Right ventricle myocardium inferior (tissue), 1 donor: ENCODE results near the gene ADAMTSL5. TPM values are rescaled to one million over a fixed set of nuclear protein-coding genes. Genes with fewer than 3 reads are reported as not detected.
"Not testable (repeated sequence)": the region's sequence is repeated elsewhere in the genome, so short reads cannot be mapped to it uniquely, and the experiment has no call there.

Source experiments
- ATAC-seq: fragments of 200-7000 bp; cut with Tn5 transposase; one replicate; pipeline ENCODE4 v1.9.1; 2020; ENCODE audit warnings: mild to moderate bottlenecking, moderate library complexity
- DNase-seq: peaks from one replicate; pipeline ENCODE4 v3.0.0; 2021; ENCODE audit errors: missing footprints
- intact Hi-C: fragments of 100-400 bp; cut with DNase I; formaldehyde crosslinking; loops from one replicate; pipeline ENCODE4 v1.11.0; 2022
- total RNA-seq: library from RNA; stranded (reverse); fragmentation: NEBNext Ultra II Directional; extraction: Animal tissue kit (Norgen Biotek cat#: 25700); gene quantifications from one replicate; pipeline ENCODE4 v1.2.1, GENCODE V29; 2021
- donor health status: DM: no; HTN: yes; CAD: no; lungs with severe emphysema.

ADAMTSL5 gene
- total RNA-seq, 1 donor from 2014 or later, result 22.9 TPM

DNA sequence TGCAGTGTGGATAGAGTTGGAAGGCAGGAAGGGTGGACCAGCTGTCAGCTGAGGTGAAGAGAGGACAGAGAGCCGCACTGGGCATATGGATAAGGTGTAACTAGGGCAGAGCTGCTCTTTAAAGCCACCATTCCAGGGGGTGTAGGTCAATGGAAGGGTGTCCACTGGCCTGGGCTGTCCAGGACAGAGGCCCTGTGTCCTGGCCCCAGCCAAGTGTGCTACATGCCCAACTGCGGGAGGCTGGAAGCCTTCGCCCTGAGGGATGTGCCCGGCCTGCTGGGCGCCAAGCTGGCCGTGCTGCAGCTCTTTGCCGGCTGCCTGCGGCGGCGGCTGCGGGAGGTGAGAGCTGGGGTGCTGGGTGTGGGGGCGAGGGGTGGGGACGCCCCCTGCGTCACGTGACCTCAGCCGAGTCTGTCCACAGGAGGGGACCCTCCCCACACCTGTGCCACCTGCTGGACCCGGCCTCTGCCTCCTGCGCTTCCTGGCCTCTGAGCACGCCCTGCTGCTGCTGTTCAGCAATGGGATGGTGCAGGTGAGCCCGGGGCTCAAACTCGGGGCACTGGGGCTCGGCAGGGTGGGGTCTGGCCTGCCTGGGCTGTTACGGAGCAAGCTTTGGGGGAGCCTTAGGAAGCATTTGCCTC, 20.8 kb upstream of the ADAMTSL5 start:
- no peak for DNase-seq
- intact Hi-C loops, result no loop called here
- ATAC-seq, result no peak

DNA sequence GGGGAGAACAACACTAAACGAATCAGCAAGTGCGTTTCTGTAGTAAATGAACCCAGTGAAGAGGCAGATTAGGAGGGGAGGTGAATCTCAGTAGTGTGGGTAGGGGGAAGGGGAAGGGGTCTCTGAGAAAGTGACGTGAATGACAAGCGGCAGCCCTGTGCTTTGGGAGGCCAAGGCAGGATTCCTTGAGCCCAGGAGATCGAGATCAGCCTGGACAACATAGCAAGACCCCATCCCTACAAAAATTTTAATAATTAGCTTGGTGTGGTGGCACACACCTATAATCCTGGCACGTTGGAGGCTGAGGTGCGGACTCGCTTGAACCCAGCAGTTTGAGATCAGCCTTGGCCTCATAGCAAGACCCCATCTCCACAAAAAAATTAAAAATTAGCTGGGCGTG, 19.2 kb upstream of the ADAMTSL5 start:
- no peak for ATAC-seq
- intact Hi-C loops, result no loop called here

DNA sequence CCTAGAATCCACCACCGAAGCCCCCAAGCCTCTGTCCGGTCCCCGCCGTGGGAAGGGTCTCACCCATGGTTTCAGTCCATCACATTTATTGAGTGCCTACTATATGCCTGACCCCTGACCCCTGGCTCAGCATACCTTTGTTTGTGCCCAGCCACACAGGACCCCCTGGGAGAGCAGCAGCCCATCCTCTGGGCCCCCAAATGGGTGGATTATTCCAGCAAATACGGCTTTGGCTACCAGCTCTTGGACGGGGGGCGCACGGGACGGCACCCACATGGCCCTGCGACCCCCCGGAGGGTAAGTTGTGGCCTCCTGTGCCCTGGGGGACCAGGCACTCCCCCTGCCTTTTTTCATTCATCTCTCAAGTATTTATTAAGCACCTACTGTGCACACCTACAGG, 18.8 kb upstream of the ADAMTSL5 start:
- no peak for DNase-seq
- ATAC-seq, result no peak
- intact Hi-C loops, result no loop called here

More for the DNA sequence above, 19.2 kb upstream of the ADAMTSL5 start:
- DNase-seq, result no peak

DNA sequence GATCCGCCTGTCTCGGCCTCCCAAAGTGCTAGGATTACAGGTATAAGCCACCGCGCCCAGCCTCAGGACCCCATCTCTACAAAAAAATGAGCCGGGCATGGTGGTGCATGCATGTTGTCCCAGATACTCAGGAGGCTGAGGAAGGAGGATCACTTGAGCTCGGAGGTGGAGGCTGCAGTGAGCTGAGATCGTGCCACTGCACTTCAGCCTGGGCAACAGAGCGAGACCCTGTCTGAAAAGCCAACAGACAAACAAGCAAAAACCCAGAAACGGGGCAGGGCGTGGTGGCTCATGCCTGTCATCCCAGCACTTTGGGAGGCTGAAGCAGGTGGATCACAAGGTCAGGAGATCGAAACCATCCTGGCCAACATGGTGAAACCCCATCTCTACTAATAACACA, 18.0 kb upstream of the ADAMTSL5 start:
- intact Hi-C loops, ATAC-seq, DNase-seq: not testable (repeated sequence)

DNA sequence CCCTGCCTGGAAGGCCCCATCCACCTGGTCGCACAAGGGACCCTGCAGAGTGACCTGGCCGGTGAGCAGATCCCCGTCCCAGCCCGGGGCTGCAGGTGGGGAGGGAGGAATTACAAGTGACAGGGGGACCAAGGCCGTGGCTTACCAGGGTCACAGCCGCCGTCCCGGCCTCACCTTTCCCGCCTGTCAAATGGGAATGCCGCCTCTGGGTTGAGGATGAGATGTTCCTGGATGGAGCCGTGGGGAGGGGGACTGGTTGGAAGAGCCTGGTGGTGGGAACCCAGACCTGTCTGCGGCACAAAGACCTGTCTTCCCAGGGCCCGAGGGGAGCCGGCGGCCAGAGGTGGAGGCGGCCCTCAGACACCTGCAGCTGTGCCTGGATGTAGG, 16.6 kb upstream of the ADAMTSL5 start:
- intact Hi-C loops, result no loop called here
- no peak for DNase-seq
- no peak for ATAC-seq

DNA sequence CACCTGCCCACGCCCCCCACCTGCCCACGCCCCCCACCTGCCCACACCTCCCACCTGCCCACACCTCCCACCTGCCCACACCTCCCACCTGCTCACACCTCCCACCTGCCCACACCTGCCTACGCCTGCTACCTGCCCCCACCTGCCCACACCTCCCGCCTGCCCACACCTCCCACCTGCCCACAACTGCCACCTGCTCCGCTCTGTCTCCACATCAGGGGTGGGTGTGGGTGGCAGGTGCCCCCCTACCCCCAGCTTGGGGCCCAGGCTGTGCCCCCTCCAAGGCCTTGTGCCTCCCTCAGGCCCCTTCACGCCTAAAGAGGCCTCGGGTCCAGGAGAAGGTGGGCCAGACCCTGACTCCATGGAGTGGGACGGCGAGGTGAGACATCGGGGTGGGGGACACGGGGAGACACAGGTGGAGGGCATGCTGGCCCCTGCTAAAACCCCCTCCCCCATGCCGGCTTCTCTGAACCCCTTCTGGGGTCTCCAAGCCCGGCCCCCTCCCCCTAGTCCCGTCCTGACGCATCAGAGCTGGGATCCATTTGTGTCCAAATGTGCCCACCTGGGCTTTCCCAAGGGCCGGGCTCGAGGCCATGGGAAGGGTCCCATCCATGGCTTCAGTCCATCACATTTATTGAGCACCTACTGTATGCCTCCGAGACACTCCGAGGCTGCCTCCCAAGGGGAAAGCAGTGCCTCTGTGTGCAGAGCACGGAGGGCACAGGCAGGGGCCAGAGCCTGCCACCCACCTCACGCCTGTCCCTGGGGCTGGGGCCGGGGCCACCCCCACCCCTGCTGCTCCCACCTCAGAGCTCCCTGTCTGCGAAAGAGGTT, 16.0 kb upstream of the ADAMTSL5 start:
- no peak for ATAC-seq
- DNase-seq, result no peak
- intact Hi-C loops, result no loop called here

DNA sequence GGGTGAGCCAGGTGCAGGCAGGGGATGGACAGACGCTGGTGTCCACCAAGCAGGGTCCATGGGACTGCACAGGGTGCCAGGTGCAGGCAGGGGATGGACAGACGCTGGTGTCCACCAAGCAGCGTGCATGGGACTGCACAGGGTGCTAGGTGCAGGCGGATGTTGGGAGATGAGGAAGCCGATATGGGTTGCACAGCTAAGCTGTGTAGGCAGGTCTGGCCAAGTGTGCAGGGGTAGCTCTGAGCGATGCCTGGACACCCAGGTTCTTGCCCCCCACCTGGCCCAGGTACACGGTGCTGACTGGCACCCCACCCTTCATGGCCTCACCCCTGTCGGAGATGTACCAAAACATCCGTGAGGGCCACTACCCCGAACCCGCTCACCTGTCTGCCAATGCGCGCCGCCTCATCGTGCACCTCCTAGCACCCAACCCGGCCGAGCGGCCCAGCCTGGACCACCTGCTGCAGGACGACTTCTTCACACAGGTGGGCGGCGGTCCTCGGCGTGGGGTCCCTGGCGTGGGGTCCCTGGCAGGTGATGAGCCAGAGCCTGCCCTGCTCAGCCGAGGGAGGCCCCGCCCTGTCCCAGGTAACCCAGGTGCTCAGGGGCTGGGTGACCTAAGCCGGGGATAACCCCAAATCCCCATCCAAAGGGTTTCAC, 15.0 kb upstream of the ADAMTSL5 start:
- intact Hi-C loops, result no loop called here
- DNase-seq, result no peak

DNA sequence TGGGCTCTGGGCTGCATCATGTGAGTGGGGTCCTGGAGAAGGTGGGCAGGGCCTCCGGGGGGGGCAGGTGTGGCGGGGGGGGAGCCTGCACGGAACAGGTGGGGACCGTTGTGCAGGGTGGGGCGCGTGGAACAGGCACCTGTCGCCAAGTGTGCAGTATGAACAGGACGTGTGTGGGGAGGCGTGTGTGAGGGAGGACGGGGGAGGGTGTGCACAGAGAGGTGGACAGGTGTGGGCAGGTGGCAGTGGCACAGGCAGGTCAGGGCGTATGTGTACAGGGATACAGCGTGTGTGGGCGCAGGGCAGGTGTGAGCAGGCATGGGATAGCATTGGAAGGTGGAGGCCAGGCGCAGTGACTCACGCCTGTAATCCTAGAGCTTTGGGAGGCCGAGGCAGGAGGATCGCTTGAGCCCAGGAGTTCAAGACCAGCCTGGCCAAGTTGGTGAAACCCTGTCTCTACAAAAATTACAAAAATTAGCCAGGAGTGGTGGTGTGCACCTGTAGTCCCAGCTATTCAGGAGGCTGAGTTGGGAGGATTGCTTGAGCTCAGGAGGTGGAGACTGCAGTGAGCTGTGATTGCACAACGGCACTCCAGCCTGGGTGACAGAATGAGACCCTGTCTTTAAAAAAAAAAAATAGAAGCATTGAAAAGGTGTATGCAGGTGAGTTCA, 14.3 kb upstream of the ADAMTSL5 start:
- no peak for ATAC-seq
- intact Hi-C loops, result no loop called here
- no peak for DNase-seq

More for the DNA sequence above, 15.0 kb upstream of the ADAMTSL5 start:
- ATAC-seq, result no peak

DNA sequence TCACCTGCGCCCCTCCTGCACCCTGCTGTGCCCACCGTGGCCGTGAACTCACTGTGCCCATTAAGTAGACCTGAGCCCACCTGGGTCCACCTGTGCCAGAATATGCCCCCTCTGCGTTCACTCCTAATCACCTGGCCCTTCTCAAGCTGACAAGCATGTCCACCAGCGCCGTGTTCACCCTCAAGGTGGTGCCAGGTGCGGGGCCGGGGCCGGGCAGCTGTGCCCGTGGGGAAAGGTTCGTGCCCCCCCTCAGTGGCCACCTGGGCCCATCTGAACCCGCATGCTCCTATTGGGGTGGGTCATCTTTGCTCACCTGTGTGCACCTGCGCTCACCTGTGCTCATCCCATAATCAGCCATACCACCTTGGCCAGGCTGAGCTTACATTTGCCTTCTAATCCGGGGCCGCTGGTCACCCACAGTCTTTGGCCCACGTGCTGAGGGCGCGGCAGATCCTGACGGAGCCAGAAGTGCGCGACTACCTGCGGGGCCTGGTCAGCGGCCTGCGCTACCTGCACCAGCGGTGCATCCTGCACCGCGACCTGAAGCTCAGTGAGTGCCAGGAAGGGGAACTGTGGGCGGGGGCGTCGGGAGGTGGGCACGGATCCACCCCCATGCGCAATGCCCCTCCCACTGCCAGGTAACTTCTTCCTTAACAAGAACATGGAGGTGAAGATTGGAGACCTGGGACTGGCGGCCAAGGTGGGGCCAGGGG, 13.4 kb upstream of the ADAMTSL5 start:
- no peak for DNase-seq
- intact Hi-C loops, result no loop called here

DNA sequence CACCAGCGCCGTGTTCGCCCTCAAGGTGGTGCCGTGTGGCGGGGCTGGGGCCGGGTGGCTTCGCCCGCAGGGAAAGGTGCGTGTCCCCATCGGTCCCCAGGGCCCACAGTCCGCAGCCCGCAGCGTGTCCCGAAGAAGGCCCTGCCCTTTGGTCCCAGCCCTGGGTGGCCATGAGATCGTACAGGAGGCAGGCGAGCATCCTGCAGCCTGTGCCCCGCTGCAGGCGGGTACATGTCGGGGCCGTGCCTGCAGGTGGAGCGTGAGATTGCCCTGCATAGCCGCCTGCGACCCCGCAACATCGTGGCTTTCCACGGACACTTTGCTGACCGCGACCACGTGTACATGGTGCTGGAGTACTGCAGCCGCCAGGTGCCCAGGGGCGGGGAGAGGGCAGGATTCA, 12.5 kb upstream of the ADAMTSL5 start:
- intact Hi-C loops, result no loop called here
- DNase-seq, result no peak
- no peak for ATAC-seq

More for the DNA sequence above, 13.4 kb upstream of the ADAMTSL5 start:
- no peak for ATAC-seq

DNA sequence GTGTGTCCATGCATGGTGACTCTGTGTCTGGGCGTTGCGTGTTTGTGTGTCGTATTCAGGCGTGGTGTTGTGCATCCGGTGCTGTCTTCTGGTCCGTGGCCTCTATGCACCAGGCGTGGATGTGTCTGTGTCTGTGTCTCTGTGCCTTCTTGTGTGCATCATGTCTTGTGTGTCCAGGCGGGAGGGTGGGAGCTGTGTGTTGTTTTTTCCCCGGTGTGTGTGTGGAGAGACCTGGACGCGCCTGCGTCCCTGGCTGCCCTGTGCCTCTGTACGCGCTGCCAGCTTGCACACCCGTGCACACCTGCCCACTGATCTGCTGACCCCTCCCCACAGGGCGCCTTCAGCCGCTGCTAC, 12.1 kb upstream of the ADAMTSL5 start:
- DNase-seq (no peak), ATAC-seq (no peak)
- intact Hi-C loops, result no loop called here

DNA sequence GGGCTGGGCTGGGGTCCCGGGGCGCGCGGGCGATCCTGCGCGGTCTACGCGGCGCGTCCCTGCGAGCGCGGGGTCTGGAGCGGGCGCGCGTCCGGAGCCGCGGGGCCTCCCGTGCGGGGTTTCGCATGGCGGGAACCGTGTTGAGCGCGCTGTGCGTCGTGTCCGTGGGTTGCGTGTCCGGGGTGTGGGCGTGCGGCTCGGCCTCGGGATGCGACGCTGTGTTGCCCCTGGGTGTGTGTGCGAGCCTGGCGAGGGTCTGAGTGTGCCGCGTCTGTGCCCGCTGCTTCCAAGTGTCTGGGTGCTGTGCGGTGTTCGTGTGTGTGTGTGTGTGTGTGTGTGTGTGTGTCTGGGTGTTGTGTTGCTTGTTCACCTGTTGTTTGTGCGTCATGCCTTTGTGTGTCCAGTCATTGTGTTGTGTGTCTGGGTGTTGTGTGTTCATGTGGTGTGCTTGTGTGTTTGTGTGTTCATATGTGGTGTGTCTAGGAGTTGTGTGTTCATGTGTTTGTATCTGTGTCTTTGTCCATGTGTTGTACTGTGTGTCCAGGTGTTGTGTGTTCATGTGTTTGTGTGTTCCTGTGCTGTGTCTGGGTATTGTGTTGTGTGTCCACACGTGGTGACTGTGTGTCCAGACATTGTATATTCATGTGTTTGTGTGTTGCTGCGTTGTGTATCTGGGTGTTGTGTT, 11.6 kb upstream of the ADAMTSL5 start:
- DNase-seq (no peak), ATAC-seq (no peak)
- intact Hi-C loops, result no loop called here

DNA sequence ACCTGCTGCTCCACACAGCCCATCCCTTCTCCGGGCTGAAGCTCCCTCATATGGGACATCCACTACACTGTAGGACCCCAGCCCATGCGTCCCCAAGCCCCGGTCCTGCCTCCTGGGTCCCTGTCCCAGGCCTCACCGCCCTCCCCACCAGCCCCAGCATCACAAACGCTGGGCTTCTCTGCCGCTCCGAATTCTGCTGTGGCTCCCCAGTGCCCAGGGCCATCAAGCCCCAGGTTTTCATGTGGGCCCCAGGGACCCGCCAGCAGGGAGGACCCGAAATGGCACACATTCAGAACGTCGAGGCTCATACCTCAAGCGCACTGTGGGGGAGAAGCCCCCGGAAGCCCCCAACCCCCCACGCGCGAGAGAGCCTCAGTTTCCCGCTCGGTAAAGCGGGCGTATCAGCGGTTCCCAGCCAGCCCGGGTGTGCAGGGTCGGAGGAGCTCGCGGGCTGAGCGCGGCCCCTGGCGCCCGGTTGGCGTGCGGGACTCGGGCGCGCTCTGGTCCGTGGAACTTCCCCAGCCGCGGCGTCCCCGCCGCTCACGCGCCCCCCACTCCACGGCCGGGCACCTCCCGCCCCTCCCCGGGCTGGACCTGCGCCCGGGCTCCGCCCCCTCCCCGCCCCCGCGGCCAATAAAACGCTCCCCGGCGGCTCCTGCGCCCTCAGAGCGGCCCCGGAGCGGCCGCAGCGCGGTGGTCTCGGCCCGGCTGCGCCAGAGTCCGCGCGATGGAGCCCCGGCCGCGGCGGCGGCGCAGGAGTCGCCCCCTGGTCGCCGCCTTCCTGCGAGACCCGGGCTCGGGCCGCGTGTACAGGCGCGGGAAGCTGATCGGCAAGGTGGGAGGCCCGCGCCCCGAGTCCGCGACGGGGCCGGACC, 10.8 kb upstream of the ADAMTSL5 start, which contains the start of gene PLK5:
Gene PLK5, plus strand, starts transcription at position 666 of the 875 bp plus-strand sequence. CDS start 2,920 bp downstream, outside the sequence.
- ATAC-seq, result no peak

DNA sequence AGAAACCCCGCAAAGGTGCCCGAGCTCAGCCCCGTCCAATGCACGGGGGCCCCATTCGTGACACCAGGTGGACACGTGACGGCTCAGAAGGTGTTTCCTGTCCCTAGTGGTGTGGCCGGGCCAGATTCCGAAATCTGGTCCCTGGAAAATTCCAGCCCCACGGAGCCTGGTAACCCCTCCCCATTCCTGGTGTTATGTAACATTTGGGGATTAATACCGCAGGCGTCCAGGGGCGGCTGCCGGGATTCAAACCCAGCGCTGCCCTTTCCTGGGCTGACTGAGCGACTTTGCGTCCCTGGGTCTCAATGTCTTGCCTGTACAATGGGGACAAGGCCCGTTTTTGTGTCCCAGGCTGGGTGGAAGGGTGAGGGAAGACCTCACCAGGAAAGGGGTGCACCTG, 10.0 kb upstream of the ADAMTSL5 start:
- DNase-seq, result no peak
- intact Hi-C loops, result no loop called here
- no peak for ATAC-seq

More for the DNA sequence above, 10.8 kb upstream of the ADAMTSL5 start, which contains the start of gene PLK5:
- no peak for DNase-seq
- intact Hi-C loops, result no loop called here

DNA sequence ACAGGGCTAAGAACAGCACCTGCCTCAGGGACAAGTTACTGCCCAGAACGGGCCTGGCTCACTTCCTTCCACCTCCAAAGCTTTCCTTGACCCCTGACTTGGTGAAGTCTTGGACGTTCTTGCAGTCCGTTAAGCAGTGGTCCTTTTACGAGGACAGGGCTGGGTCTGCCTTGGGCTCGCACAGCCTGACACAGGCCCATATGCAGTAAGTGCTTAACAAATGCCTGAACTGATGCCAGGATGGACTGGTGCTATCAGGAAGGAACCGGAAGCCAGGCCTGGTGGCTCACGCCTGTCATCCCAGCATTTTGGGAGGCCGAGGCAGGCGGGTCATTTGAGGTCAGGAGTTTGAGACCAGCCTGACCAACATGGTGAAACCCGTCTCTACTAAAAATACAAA, 9.2 kb upstream of the ADAMTSL5 start:
- intact Hi-C loops, result no loop called here
- DNase-seq (no peak), ATAC-seq (no peak)

DNA sequence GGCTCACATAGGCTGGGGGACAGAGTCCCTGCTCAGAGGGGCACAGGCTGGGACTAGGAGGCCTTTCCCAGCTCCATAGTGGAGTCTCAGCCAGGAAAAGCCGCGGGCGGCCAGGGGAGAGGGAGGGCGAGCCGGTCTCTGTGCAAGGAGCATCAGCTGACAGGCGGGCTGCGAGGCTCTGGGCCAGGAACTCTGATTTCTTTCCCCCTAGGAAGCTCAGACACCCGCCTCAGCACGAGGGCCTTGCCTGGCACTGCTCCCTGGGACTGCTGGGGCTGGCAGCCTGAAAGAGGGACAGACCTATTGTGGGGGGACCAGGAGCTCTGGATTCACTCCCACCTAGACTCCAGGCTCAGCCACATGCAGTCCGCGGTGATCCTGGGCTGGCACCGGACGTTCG, 8.8 kb upstream of the ADAMTSL5 start:
- intact Hi-C loops, result no loop called here
- DNase-seq, result no peak
- ATAC-seq, result peak; percentile 21

DNA sequence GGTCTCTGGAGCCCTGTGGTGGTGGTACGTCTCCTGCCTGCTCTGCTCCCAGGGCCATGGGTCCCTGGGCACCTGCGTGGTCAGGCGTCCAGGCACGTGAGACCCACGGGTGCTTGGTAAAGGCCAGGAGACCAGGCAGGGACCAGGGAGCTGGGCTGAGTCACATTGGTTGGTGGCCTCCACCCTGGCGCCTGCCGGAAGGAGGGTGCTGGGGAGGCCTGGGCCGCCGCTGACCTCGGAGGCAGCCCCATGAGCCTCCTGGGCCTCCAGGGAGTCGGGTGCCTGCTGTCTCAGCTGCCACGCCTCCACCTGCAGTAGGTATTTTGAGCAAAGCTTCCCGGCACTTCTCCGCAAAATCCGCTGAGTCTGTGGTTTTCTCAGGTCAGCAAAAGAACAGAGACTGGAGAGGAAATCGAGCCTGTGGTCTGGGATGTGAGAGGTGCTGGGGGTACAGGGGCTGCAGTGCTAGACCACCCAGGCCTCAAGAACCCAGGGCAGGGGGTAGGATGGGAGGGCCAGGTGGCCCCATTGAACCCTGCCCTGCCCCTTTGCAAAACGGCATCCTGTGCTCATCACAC, 7.5 kb upstream of the ADAMTSL5 start:
- ATAC-seq (no peak), DNase-seq (no peak)
- intact Hi-C loops, result no loop called here
